ENCODE results near the gene GRWD1. TPM values are rescaled to one million over a fixed set of nuclear protein-coding genes. Genes with fewer than 3 reads are reported as not detected.

Gene GRWD1
- total and polyA plus RNA-seq, 2 of the 13 experiments (the other 11 are each of a cell fraction or from before 2014, with no cell fraction given), result 10.8 to 46.6 TPM

- FAIRE-seq (no peak), ATAC-seq (no peak), DNase-seq (ENCODE audit: low spot score) (no peak)
- in situ Hi-C loops (cut with HindIII; ENCODE audit: extremely low pct_ligation_motif_present, low pct_unique_long_range_greater_than_20kb) (no loop called here), intact Hi-C loops (cut with micrococcal nuclease; ENCODE audit: unreplicated experiment) (no loop called here)
- H3K4me3 ChIP-seq (replicated peaks in 1 of 3; ENCODE audit: insufficient read depth in 1 of 3, low read depth in 2 of 3, low read length in 3 of 3), result peak overlapping the region in 1 of 3 experiments; percentile 13; a peak in 1 of 6 replicates
- H3K27ac ChIP-seq (ENCODE audit: extremely low read length, insufficient read depth, low read length), result no peak overlapping the region
- ChIA-PET CTCF (ENCODE audit: low intra/inter-chr PET ratio, low total read pairs) (no interaction called here), POLR2A (no interaction called here)
- H3K9ac ChIP-seq (ENCODE audit: insufficient read depth, low read depth, low read length), result no peak overlapping the region
- peak overlapping the region; percentile 44 for H3K4me2 ChIP-seq (ENCODE audit: low read depth, low read length)
- H3K79me2 ChIP-seq (ENCODE audit: insufficient read depth, low read length), result peaks cover under 1% of the 10 kb centered on the region
- no TSS peak for BruUV-seq (replicated peaks)
- H4K20me1 ChIP-seq (ENCODE audit: insufficient read depth, low read length), result no peaks in the 10 kb centered on the region
- peaks cover 83% of the 10 kb centered on the region for H3K4me1 ChIP-seq (ENCODE audit: insufficient read depth, low read length)
- H3K36me3 ChIP-seq (replicated peaks in 1 of 2; ENCODE audit: control insufficient read depth in 1 of 2, insufficient read depth in 2 of 2, low read length in 2 of 2), result no peaks in the 10 kb centered on the region
- H3K9me3 ChIP-seq (ENCODE audit: low read length), result no peaks in the 10 kb centered on the region
- WGBS (ENCODE audit: low lambda C conversion rate), result 22% methylated on average over 18 of the region's 24 CpGs
- peaks cover 11 to 52% of the 10 kb centered on the region in 2 experiments for H3K27me3 ChIP-seq (ENCODE audit: control insufficient read depth in 1 of 2, insufficient read depth in 2 of 2, low read length in 2 of 2)
- H2AFZ ChIP-seq (ENCODE audit: low read length), result no peak overlapping the region
- TF ChIP-seq HDAC2 (CRISPR knock-in tag; IDR thresholded peaks at IDR 0.05), result no peak
- no peak for TF ChIP-seq ZNF24 (IDR thresholded peaks at IDR 0.05)
- no peak for TF ChIP-seq ZNF274 (CRISPR knock-in tag; IDR thresholded peaks at IDR 0.05)
- no peak for TF ChIP-seq MATR3 (CRISPR knock-in tag; IDR thresholded peaks at IDR 0.05)
- TF ChIP-seq PATZ1 (CRISPR knock-in tag; IDR thresholded peaks at IDR 0.05), result peak; percentile 47
- TF ChIP-seq GMEB1 (CRISPR knock-in tag; IDR thresholded peaks at IDR 0.05; ENCODE audit: borderline replicate concordance), result no peak
- TF ChIP-seq AFF4 (CRISPR knock-in tag; IDR thresholded peaks at IDR 0.05), result no peak
- no peak for TF ChIP-seq RFX5 (IDR thresholded peaks at IDR 0.05; ENCODE audit: low read depth, low read length)
- no peak for TF ChIP-seq RBM22 (optimal IDR thresholded peaks at IDR 0.05; ENCODE audit: low read length)
- TF ChIP-seq ZSCAN25 (CRISPR knock-in tag; IDR thresholded peaks at IDR 0.05), result peak; percentile 56; the same call in 1 of the 2 replicates
- TF ChIP-seq KDM2A (CRISPR knock-in tag; IDR thresholded peaks at IDR 0.05; ENCODE audit: borderline replicate concordance, low read depth), result no peak
- TF ChIP-seq ZNF430 (CRISPR knock-in tag; IDR thresholded peaks at IDR 0.05), result no peak
- TF ChIP-seq ARNT (IDR thresholded peaks at IDR 0.05), result no peak
- TF ChIP-seq ZNF784 (CRISPR knock-in tag; IDR thresholded peaks at IDR 0.05; ENCODE audit: borderline replicate concordance), result no peak
- no peak for TF ChIP-seq LCORL (IDR thresholded peaks at IDR 0.05)
- no peak for TF ChIP-seq LCORL (CRISPR knock-in tag; IDR thresholded peaks at IDR 0.05)
- TF ChIP-seq ARHGAP35 (CRISPR knock-in tag; IDR thresholded peaks at IDR 0.05; ENCODE audit: borderline replicate concordance), result no peak
These were observed 49.6 kb upstream of the GRWD1 start for GRCh38 chr19:48396016-48396823.

Data from HepG2 (cell line).